Ishikawa (cell line): ENCODE measurements around the gene CCT4.

ENCODE experiments used
- CEBPB ChIP-seq: IDR thresholded peaks from 2 replicates; pipeline ENCODE4 v1.6.1; 2012
- CREB1 ChIP-seq: IDR thresholded peaks from 2 replicates; pipeline ENCODE4 v1.6.1; 2012; ENCODE audit warnings: low read depth
- EGR1 ChIP-seq: IDR thresholded peaks from 2 replicates; pipeline ENCODE4 v1.6.1; 2012
- EP300 ChIP-seq: IDR thresholded peaks from 2 replicates; pipeline ENCODE4 v1.6.1; 2012; ENCODE audit warnings: borderline replicate concordance
- FOXM1 ChIP-seq: IDR thresholded peaks from 2 replicates; pipeline ENCODE4 v1.6.1; 2012; ENCODE audit warnings: low read depth, borderline replicate concordance
- NFIC ChIP-seq: IDR thresholded peaks from 2 replicates; pipeline ENCODE4 v1.6.1; 2012
- RAD21 ChIP-seq: IDR thresholded peaks from 2 replicates; pipeline ENCODE4 v1.6.1; 2012; ENCODE audit warnings: low read depth
- REST ChIP-seq: IDR thresholded peaks from 2 replicates; pipeline ENCODE4 v1.6.1; 2012; ENCODE audit warnings: low read depth, mild to moderate bottlenecking
- TAF1 ChIP-seq: IDR thresholded peaks from 2 replicates; pipeline ENCODE4 v1.6.1; 2012; ENCODE audit warnings: low read depth, mild to moderate bottlenecking
- TCF12 ChIP-seq: IDR thresholded peaks from 2 replicates; pipeline ENCODE4 v1.6.1; 2012; ENCODE audit warnings: low read depth
- TEAD4 ChIP-seq: IDR thresholded peaks from 2 replicates; pipeline ENCODE4 v1.6.1; 2012
- YY1 ChIP-seq: IDR thresholded peaks from 2 replicates; pipeline ENCODE4 v1.6.1; 2012; ENCODE audit warnings: low read depth
- ZBTB7A ChIP-seq: IDR thresholded peaks from 2 replicates; pipeline ENCODE4 v1.6.1; 2012; ENCODE audit warnings: low read depth
- TF ChIP-seq, protein P1 (sequence below): IDR thresholded peaks from 2 replicates; pipeline ENCODE4 v1.6.1; 2012
- TF ChIP-seq, protein P2 (sequence below): IDR thresholded peaks from 2 replicates; pipeline ENCODE4 v1.6.1; 2012

The CCT4 gene, protein sequence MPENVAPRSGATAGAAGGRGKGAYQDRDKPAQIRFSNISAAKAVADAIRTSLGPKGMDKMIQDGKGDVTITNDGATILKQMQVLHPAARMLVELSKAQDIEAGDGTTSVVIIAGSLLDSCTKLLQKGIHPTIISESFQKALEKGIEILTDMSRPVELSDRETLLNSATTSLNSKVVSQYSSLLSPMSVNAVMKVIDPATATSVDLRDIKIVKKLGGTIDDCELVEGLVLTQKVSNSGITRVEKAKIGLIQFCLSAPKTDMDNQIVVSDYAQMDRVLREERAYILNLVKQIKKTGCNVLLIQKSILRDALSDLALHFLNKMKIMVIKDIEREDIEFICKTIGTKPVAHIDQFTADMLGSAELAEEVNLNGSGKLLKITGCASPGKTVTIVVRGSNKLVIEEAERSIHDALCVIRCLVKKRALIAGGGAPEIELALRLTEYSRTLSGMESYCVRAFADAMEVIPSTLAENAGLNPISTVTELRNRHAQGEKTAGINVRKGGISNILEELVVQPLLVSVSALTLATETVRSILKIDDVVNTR

GRCh38 chr2:61888267-61889055 is at the start of gene CCT4:
CCT4 (minus strand) TSS chr2:61888656; CDS start chr2:61888507, 149 bp downstream.
- TF ChIP-seq, protein P1, sequence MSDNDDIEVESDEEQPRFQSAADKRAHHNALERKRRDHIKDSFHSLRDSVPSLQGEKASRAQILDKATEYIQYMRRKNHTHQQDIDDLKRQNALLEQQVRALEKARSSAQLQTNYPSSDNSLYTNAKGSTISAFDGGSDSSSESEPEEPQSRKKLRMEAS: peak; percentile 95
- TF ChIP-seq EP300: no peak
- peak; percentile 82 for TF ChIP-seq EGR1
- TF ChIP-seq, protein P2, sequence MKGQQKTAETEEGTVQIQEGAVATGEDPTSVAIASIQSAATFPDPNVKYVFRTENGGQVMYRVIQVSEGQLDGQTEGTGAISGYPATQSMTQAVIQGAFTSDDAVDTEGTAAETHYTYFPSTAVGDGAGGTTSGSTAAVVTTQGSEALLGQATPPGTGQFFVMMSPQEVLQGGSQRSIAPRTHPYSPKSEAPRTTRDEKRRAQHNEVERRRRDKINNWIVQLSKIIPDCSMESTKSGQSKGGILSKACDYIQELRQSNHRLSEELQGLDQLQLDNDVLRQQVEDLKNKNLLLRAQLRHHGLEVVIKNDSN: no peak
- peak; percentile 81 for TF ChIP-seq TCF12
- no peak; the same call in 1 of the 2 replicates for TF ChIP-seq CEBPB
- peak; percentile 96 for TF ChIP-seq CREB1
- TF ChIP-seq NFIC: no peak; the same call in 1 of the 2 replicates
- peak; percentile 61; the same call in 1 of the 2 replicates for TF ChIP-seq YY1
- TF ChIP-seq FOXM1: no peak; the same call in 1 of the 2 replicates
- TF ChIP-seq REST: peak; percentile 36; the same call in 1 of the 2 replicates
- no peak for TF ChIP-seq TEAD4
- TF ChIP-seq TAF1: peak; percentile 99
- TF ChIP-seq ZBTB7A: no peak
- no peak for TF ChIP-seq RAD21

DNA sequence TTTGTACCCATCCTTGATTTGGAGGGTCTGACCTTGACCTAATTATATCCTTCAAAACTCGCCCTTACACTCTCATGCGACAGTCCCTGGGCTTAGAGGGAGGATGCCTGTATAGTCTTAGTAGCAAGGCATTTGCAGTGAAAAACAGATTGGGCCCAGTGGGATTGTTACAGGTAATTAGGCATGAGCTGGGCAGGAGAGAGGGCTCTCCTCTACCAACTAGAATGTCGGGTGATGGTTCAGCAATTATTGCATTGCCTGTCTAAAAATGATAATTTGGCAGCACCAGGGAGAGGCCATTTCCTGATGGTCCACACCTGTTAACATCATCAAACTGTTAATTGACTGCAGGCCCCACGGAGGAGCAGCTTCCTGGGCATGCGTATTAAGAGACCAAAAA is 49.4 kb upstream of the CCT4 start:
- no peak for TF ChIP-seq FOXM1
- TF ChIP-seq, protein P1: no peak
- TF ChIP-seq NFIC: no peak
- no peak for TF ChIP-seq EP300

DNA sequence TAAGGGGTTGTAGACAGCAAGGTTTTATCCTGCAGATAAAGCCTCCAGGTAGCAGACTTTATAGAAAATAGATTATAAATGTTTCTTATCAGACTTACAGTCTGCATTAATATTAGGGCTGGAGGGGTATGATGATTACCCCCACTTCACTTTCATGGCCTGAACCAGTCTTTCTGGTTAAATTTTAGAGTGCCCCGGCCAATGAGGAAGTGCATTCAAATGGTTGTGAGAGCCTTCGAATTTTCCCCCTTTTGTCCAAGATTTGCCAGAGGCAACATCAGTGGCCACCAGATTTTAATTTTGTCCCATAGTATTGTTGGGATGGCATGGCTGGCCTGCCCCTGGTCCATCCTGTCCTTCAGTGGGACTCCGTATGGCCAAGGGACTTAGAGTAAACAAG is 48.6 kb upstream of the CCT4 start:
- no peak for TF ChIP-seq CREB1
- TF ChIP-seq REST: no peak
- no peak for TF ChIP-seq EP300
- TF ChIP-seq, protein P2: no peak
- TF ChIP-seq TEAD4: no peak
- no peak for TF ChIP-seq YY1
- TF ChIP-seq FOXM1: no peak
- no peak for TF ChIP-seq RAD21

GRCh38 chr2:61928826-61929461 is 40.5 kb upstream of the CCT4 start:
- TF ChIP-seq TEAD4 (peak; percentile 19; the same call in 1 of the 2 replicates), EP300 (no peak)
